ENCODE measurements around the gene ANKRD39. TPM values are rescaled to one million over a fixed set of nuclear protein-coding genes. Genes with fewer than 3 reads are reported as not detected.

Gene ANKRD39
- total and polyA plus RNA-seq, 3 donors from 2014 or later, result 8.9 to 16.4 (median 13.9) TPM

- intact Hi-C loops (cut with DNase I; ENCODE audit: low total_unique reads), result no loop called here
- DNase-seq, result no peak
- TF ChIP-seq POLR2A (IDR thresholded peaks at IDR 0.05) (no peak), CTCF (IDR thresholded peaks at IDR 0.05) (no peak)
- H3K4me1 ChIP-seq, result no peaks in the 10 kb centered on the region
- no peaks in the 10 kb centered on the region for H3K9me3 ChIP-seq
- 89 to 92% methylated on average over 17 to 27 of the region's 27 CpGs for WGBS, 2 donors
- no peaks in the 10 kb centered on the region for H3K36me3 ChIP-seq (ENCODE audit: low read depth, missing control alignments)
- H3K27ac ChIP-seq, result no peak overlapping the region
- no peaks in the 10 kb centered on the region for H3K27me3 ChIP-seq
- no peak overlapping the region for H3K4me3 ChIP-seq
These were observed 57.5 kb downstream of the ANKRD39 start for GRCh38 chr2:96800061-96801004.

GRCh38 chr2:96799623-96799935 lies 58.2 kb downstream of the ANKRD39 start:
- Histone ChIP-seq H3K36me3 (ENCODE audit: low read depth, missing control alignments) (no peaks in the 10 kb centered on the region), H3K27me3 (no peaks in the 10 kb centered on the region), H3K4me3 (no peak overlapping the region), H3K9me3 (no peaks in the 10 kb centered on the region), H3K4me1 (no peaks in the 10 kb centered on the region), H3K27ac (no peak overlapping the region)
- TF ChIP-seq CTCF (IDR thresholded peaks at IDR 0.05) (no peak), POLR2A (IDR thresholded peaks at IDR 0.05) (no peak)
- no peak for DNase-seq
- intact Hi-C loops (cut with DNase I; ENCODE audit: low total_unique reads), result no loop called here
- 92 to 93% methylated on average over 7 to 8 of the region's 8 CpGs for WGBS, 2 donors

GRCh38 chr2:96798733-96799622 lies 58.8 kb downstream of the ANKRD39 start:
- H3K27ac ChIP-seq, result no peak overlapping the region
- intact Hi-C loops (cut with DNase I; ENCODE audit: low total_unique reads), result no loop called here
- no peaks in the 10 kb centered on the region for H3K27me3 ChIP-seq
- no peaks in the 10 kb centered on the region for H3K4me1 ChIP-seq
- 88 to 93% methylated on average over 13 to 23 of the region's 23 CpGs for WGBS, 2 donors
- no peaks in the 10 kb centered on the region for H3K9me3 ChIP-seq
- no peak overlapping the region for H3K4me3 ChIP-seq
- no peak for TF ChIP-seq POLR2A (IDR thresholded peaks at IDR 0.05)
- no peak for DNase-seq
- no peaks in the 10 kb centered on the region for H3K36me3 ChIP-seq (ENCODE audit: low read depth, missing control alignments)

MicroRNA genes within 50 kb of the gene (microRNA counts, 767-probe panel; counts per million panel counts)
- microRNA hsa-miR-3127-5p, result 0 to 152 counts per million in 2 donors

Small RNA genes lying within 50 kb of the gene (microRNA-seq; reads per million reads assigned to microRNA genes)
- 2.8 to 4.9 reads per million in 2 donors for gene MIR3127 (ENCODE audit: borderline number of aligned reads in 2 of 2, borderline replicate concordance in 1 of 2)

Small RNA genes lying within 50 kb of the gene (small RNA-seq; reads per million reads assigned to genes)
- 0.46 to 0.47 reads per million in 2 donors for gene MIR3127

Other genes starting within 250 kb of the ANKRD39 start
- 100 to 1,000 TPM in 1 of 2 donors, 10 to 100 TPM in 1; 78.7 to 102 TPM for gene KANSL3, start 219.7 kb downstream of the ANKRD39 start, total RNA-seq
- 108 TPM for gene KANSL3, start 219.7 kb downstream of the ANKRD39 start, polyA plus RNA-seq (ENCODE audit: insufficient read depth, low read depth, low replicate concordance)
- 10 to 100 TPM in 1 of 2 donors, 1 to 10 TPM in 1; 7.1 to 15.3 TPM for gene FER1L5, start 215.3 kb downstream of the ANKRD39 start, total RNA-seq
- gene FER1L5, start 215.3 kb downstream of the ANKRD39 start, polyA plus RNA-seq (ENCODE audit: insufficient read depth, low read depth, low replicate concordance), result 15.0 TPM
- gene LMAN2L, start 118.0 kb downstream of the ANKRD39 start, total RNA-seq, result 10 to 100 TPM; 24.2 to 24.5 TPM
- 25.2 TPM for gene LMAN2L, start 118.0 kb downstream of the ANKRD39 start, polyA plus RNA-seq (ENCODE audit: insufficient read depth, low read depth, low replicate concordance)
- 10 to 100 TPM; 18.0 to 18.4 TPM for gene CNNM4, start 97.1 kb downstream of the ANKRD39 start, total RNA-seq
- gene CNNM4, start 97.1 kb downstream of the ANKRD39 start, polyA plus RNA-seq (ENCODE audit: insufficient read depth, low read depth, low replicate concordance), result 21.8 TPM
- 10 to 100 TPM; 32.2 to 33.6 TPM for gene CNNM3, start 41.7 kb downstream of the ANKRD39 start, total RNA-seq
- gene CNNM3, start 41.7 kb downstream of the ANKRD39 start, polyA plus RNA-seq (ENCODE audit: insufficient read depth, low read depth, low replicate concordance), result 33.5 TPM
- 1 to 10 TPM; 5.3 to 6.8 TPM for gene ANKRD23, start 14.0 kb downstream of the ANKRD39 start, total RNA-seq
- gene ANKRD23, start 14.0 kb downstream of the ANKRD39 start, polyA plus RNA-seq (ENCODE audit: insufficient read depth, low read depth, low replicate concordance), result 7.5 TPM
- gene SEMA4C, start 12.1 kb upstream of the ANKRD39 start, total RNA-seq, result 10 to 100 TPM; 11.4 to 17.6 TPM
- 10.5 TPM for gene SEMA4C, start 12.1 kb upstream of the ANKRD39 start, polyA plus RNA-seq (ENCODE audit: insufficient read depth, low read depth, low replicate concordance)
- gene FAM178B, start 128.6 kb upstream of the ANKRD39 start, total RNA-seq, result 10 to 100 TPM; 19.7 to 20.6 TPM
- 11.6 TPM for gene FAM178B, start 128.6 kb upstream of the ANKRD39 start, polyA plus RNA-seq (ENCODE audit: insufficient read depth, low read depth, low replicate concordance)
- 10 to 100 TPM; 37.2 to 55.8 TPM for gene FAHD2B, start 236.9 kb upstream of the ANKRD39 start, total RNA-seq
- gene FAHD2B, start 236.9 kb upstream of the ANKRD39 start, polyA plus RNA-seq (ENCODE audit: insufficient read depth, low read depth, low replicate concordance), result 87.0 TPM

All from testis (tissue), 3 donors.